ENCODE data around the gene ZFP62.
A peak's percentile ranks its signal among the peaks of the same experiment; 100 is the strongest.

ZFP62 gene

DNA sequence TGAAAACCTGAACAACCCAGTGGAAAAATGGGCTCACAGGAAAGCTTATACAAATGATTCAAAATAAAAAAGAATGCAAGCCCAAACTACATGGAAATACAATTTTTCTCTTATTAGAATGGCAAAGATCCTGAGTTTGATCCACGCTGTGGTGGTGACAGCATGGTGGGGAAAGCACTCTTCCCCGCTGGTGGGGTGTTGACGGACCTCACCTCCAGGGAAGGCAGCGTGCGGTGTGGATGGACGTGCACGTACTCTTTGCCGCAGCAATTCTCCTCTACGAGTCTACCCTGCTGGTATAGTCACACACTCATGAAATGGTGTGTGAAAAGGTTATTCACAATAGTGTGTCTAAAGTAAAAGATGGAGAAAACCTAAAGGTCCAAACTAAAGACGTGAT, 5.9 kb upstream of the ZFP62 start:
- DNase-seq = no peak

DNA sequence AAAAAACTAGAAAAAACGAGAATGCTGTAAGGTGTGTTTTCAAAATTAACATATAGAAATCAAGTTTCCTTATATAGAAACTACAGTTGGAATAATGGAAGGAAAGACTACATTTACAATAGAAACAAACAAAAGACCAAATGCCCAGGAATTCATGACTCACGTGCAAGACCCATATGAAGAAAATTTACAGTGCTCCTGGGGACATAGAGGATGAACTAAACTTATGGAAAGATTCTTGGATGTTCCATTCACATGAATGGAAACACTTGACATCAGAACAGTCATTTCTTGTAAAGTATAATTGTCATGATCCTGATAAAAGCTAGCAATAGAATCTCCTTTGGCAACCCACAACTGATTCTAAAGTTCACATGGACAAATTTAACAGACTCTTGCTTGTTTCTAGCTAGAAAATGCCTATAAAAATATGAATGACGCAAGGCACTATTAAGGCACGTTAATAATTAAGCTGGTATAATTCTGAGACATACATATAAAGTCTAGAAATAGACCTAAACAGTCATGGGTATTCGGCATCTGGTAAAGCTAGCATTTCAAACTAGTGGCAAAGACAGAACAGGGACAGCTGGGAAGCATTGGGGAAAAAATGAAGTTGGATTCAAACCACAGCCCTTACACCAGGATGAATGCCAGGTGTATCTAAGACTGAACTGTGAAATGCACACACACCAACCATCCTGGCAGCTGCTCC, 5.1 kb upstream of the ZFP62 start:
- DNase-seq = no peak

DNA sequence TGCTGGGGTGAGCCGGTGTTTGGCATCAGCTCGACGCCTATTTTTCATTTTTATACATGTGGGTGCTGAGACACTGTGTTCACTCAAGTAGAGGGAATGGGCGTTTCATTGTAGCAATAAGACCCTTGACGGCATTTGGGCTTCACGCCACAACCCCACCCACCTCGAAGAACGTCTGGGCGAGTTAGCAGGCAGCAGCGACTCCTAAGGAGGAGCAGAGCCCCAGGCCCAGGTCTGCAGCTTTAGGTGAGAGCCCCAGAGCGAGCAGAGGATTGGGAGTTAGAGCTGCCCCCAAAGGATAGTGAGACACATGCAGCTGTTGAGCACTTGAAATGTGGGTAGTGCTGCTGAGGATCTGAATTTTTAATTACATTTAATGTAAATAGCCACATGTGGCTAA, 1.6 kb upstream of the ZFP62 start:
- DNase-seq = no peak

DNA sequence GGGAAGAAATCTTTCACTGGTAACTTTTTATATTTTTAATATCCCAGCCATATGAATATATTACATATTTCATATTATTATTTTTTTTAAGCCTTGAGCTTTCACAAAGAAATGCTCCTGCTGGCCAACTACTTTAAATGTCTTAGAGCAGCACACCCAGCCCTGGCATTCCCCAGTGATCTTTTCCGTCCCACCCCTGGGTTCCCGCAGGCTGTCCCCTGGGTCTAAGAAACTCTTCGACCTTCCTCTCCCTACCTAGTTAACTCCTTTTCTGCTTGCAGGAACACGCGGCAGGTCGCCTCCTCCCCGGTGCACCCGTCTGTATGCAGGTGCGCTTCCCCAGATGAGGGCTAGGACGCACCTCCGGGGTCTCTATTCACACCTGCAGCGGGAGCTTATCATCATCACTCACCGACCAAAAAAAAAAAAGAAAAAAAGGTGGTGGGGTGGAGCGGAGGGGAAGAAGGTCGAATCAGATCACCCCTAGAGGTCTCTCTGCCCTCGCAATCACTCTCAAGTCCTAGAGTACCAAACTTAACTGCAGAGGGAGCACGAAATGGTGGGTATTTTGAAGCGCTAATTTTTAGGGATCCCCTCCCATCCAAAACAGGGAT, 696 bp downstream of the ZFP62 start:
- DNase-seq = peak; percentile 4

GRCh38 chr5:180858586-180858985, 2.5 kb downstream of the ZFP62 start:
- DNase-seq = no peak

DNA sequence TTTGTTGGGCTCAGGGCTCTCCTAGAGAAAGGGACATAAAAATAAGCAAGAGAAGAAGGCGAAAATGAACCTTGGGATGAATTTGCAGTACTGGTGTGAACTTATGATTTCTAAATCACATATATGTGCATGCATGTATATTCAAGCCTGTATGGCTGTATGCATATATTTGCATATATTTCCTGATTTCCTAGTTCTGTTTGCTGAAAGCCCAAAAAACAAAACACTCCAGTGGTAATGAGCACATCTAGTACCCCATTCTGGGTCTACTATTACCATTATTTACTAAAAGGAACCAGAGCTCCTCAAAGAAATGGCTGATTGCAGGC, 7.3 kb downstream of the ZFP62 start:
- no peak for DNase-seq

DNA sequence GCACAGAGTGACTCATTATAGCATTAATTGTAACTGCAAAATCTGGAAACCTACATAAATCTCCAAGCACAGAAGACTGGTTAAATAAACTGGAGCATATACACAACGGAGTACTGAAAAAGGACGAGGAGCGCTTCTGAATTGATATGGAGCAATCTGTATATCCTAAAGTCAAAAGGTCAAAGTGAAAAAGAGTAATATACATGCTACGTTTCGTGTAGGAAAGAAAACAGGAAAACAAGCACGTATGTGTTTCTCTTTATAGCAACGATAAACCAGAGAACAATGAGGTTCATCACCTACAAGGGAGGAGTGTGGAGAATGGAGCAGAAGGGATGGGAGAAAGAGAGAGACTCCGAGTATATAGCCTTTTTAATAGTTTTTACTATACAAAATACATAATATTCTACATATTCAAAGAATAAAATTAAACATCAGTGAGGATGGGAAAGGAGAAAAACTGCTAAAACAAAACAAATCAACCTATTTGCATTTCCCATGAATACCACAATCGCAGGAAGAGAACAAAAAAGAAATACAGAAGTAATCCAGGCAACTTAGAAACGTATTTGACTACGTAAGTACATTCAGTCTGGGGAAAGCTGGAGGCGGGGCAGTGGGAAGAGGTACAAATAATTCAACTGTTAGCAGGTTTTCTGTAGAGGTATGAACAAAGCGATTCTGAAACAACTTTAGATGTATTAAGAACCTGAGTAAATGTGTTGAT, 7.8 kb downstream of the ZFP62 start:
- DNase-seq = no peak

GRCh38 chr5:180852495-180852894, 8.6 kb downstream of the ZFP62 start:
- no peak for DNase-seq

- no peak for DNase-seq
Observed at GRCh38 chr5:180850434-180851078, 10.5 kb downstream of the ZFP62 start.

GRCh38 chr5:180849827-180850226, 11.2 kb downstream of the ZFP62 start:
- no peak for DNase-seq

- DNase-seq = no peak
Observed at GRCh38 chr5:180848878-180849277, 12.2 kb downstream of the ZFP62 start.

GRCh38 chr5:180848265-180848664, 12.8 kb downstream of the ZFP62 start:
- no peak for DNase-seq

- no peak for DNase-seq
Observed at GRCh38 chr5:180847026-180847425, 14.1 kb downstream of the ZFP62 start.

DNA sequence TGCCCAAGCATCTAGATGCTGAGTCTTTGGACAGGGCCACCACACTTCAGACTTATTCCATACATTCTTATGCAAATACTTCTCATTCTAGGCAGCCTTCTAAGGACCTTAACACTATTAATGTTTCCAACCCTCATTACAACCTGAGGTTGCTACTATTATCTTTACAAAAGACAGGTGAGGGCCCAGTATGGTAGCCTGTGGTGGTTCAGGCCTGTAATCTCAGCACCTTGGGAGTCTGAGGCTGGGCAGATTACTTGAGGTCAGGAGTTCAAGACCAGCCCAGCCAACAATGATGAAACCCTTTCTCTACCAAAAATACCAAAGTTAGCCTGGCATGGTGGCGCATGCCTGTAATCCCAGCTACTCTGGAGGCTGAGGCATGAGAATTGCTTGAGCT, 16.2 kb downstream of the ZFP62 start:
- no peak for DNase-seq

GRCh38 chr5:180844432-180844831, 16.6 kb downstream of the ZFP62 start:
- no peak for DNase-seq

GRCh38 chr5:180839935-180840334, 21.1 kb downstream of the ZFP62 start:
- DNase-seq = no peak

DNA sequence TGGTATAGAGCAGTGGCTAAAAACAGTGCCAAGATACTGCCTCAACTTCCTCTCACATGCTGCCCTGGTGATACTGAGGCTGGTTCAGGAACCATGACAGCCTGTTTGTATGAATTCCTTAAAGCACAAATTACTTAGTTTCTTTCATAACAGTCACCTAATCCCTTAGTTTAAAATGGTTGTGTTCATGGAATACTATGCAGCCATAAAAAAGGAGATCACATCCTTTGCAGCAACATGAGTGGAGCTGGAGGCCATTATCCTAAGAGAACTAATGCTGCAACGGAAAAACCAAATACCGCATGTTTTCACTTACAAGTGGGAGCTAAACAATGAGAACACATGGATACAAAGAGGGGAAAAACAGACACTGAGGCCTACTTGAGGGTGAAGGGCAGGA, 21.8 kb downstream of the ZFP62 start:
- DNase-seq = no peak

- no peak for DNase-seq
Observed at GRCh38 chr5:180837478-180837877, 23.6 kb downstream of the ZFP62 start.

- DNase-seq = no peak
Observed at GRCh38 chr5:180832638-180833068, 28.4 kb downstream of the ZFP62 start.

DNA sequence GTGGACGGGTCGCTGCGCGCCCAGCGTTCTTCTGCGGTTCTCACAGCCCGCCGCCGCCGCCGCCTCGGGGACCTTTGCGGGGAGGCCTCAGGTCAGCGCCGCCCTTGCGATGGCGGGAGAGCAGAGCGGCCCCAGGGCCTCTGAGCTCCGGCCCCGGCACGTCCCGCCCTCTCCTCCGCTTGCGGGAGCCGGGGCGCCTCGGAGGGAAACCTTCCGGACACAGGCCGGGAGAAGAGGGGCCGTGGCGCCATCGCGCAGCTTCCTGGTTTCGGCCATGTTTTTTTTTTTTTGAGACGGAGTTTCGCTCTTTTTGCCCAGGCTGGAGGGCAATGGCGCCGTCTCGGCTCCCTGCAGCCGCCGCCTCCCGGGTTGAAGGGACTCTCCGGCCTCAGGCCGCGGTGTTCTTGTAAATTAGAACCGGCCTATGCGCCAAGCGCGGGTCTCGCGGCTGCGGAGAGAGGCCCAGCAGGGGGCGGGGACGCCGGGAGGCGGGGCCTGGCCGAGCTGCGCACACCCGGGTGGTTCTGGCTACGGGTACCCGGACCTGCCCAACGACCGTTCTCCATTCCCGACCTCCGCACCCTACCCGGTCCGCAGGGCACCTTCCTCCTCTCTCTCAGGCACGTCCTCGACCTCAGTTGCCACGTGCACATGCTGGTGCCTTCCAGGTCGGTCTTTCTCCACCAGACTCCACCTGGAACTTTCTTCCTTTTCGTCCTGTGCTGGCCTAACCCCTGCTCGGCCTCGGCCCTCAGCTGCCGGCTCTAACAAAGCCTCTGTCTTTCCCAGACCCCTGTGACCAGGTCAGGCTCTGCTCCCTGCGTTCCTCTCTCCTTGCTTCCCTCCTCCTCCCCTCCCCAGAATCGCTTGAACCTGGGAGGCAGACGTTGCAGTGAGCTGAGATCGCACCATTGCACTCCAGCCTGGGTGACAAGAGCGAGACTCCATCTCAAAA, 29.7 kb downstream of the ZFP62 start:
- peak; percentile 2 for DNase-seq

GRCh38 chr5:180830253-180831138, 30.6 kb downstream of the ZFP62 start:
- peak; percentile 3 for DNase-seq

DNA sequence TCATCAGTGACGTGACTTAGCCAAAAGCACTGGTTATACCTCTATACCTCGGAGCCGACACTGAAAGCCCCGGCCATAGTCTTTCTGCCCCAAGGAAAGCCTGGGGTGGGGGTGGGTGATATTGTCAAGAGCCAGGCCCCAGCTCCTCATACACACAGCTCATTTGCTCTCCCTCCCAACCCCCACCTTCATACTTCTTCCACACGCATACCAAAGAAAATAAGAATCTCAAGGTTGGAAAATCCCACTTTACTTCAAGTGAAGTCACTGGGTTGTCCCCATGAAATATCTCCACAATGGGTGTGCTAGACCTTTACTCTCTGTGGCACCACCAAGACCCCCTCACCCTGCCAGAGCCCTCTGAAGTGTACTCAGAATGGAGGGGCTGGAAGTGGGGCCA, 31.4 kb downstream of the ZFP62 start:
- DNase-seq = no peak
